ENCODE measurements around the gene RPN2. TPM values are rescaled to one million over a fixed set of nuclear protein-coding genes. Genes with fewer than 3 reads are reported as not detected.

The RPN2 gene
- polyA plus RNA-seq, 4 donors, result 32.9 to 208 (median 123) TPM

DNA sequence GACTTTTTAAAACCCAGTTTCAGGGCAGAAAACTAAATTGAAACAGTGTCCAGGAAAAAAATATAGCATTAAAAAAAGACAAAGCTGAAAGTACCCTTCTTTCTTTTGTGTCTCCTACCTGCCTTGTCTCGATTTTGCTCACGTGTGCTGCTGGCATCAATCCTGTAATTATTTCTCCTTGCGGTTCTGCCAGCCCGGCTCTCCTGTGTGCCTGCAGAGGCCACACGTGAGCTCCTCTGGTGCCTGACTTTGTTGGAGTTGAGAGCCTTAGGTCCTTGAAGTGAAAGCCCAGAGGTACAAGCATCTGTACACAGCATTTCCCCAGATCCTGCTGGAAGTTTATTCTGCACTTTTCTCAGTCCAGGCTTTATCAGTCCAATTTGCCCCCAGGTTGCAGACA, 46.0 kb downstream of the RPN2 start:
- peaks cover 34 to 53% (median 39%) of the 10 kb centered on the region in 3 donors for H3K36me3 ChIP-seq (ENCODE audit: control insufficient read depth in 3 of 3, insufficient read depth in 2 of 3, low read depth in 1 of 3, low read length in 3 of 3)
- DNase-seq (no peak), FAIRE-seq (no peak)
- peaks cover 0 to 7% (median 0%) of the 10 kb centered on the region in 3 donors for H3K4me1 ChIP-seq (ENCODE audit: control insufficient read depth in 3 of 3, insufficient read depth in 2 of 3, low read depth in 1 of 3, low read length in 2 of 3)
- no peaks in the 10 kb centered on the region for H3K27me3 ChIP-seq (ENCODE audit: control insufficient read depth in 3 of 3, insufficient read depth in 3 of 3, low read length in 3 of 3)
- 86 to 94% (median 93%) methylated on average over 5 of the region's 5 CpGs for WGBS, 3 donors
- H3K9me3 ChIP-seq (ENCODE audit: control insufficient read depth in 2 of 2, insufficient read depth in 1 of 2, low read depth in 1 of 2, low read length in 1 of 2), result no peaks in the 10 kb centered on the region
- H3K4me3 ChIP-seq (ENCODE audit: low read depth in 1 of 3, low read length in 3 of 3), result no peak overlapping the region
- H3K27ac ChIP-seq (ENCODE audit: low read depth in 1 of 3, low read length in 2 of 3), result no peak overlapping the region

DNA sequence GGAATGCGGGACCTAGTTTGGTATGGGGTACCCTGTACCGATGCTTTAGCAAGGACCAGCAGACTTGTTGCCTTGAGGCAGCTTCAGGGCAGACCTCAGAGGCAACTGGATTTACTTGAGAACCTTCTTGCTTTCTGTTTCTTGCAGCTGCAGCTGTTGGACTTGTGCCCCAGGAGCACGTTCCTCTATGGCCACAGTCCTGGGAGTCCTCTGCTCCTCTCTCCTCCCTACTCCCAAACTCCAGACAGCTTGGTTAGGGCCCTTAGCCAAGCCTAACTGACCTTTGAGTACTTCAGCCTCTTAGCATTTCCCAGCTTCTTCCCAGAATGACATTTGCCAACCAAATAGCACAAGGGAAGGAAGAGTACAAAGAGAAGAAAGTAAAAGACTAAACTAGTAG, 47.8 kb downstream of the RPN2 start:
- DNase-seq (peak in 1 of 2 donors; percentile 7), FAIRE-seq (no peak)
- H3K27me3 ChIP-seq (ENCODE audit: control insufficient read depth in 3 of 3, insufficient read depth in 3 of 3, low read length in 3 of 3), result no peaks in the 10 kb centered on the region
- H3K4me1 ChIP-seq (ENCODE audit: control insufficient read depth in 3 of 3, insufficient read depth in 2 of 3, low read depth in 1 of 3, low read length in 2 of 3), result no peaks in the 10 kb centered on the region
- no peak overlapping the region for H3K27ac ChIP-seq (ENCODE audit: low read depth in 1 of 3, low read length in 2 of 3)
- 68 to 81% (median 74%) methylated on average over 3 of the region's 3 CpGs for WGBS, 3 donors
- peaks cover 39 to 63% (median 48%) of the 10 kb centered on the region in 3 donors for H3K36me3 ChIP-seq (ENCODE audit: control insufficient read depth in 3 of 3, insufficient read depth in 2 of 3, low read depth in 1 of 3, low read length in 3 of 3)
- no peaks in the 10 kb centered on the region for H3K9me3 ChIP-seq (ENCODE audit: control insufficient read depth in 2 of 2, insufficient read depth in 1 of 2, low read depth in 1 of 2, low read length in 1 of 2)
- no peak overlapping the region for H3K4me3 ChIP-seq (ENCODE audit: low read depth in 1 of 3, low read length in 3 of 3)

DNA sequence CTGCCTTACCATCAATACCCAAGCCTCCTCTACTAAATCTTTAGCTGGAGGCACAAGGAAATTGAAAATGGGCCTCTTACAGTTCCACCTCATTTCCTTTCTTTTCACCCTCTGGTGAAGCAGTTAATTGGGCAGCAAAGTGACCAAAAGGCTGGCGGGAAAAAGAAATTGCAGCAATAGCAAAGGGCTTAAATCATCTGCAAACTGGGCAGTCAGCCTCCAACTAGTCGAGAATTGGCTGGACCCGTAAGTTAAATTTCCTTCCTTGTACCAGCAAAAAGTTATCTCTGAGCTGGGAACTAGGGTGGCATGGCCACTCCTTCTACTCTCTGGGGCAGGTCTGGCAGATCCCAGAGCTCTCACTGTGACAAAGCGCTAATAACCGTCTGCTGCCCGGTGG, 49.0 kb downstream of the RPN2 start:
- DNase-seq, result no peak
- Histone ChIP-seq H3K27me3 (ENCODE audit: control insufficient read depth in 3 of 3, insufficient read depth in 3 of 3, low read length in 3 of 3) (no peaks in the 10 kb centered on the region), H3K36me3 (ENCODE audit: control insufficient read depth in 3 of 3, insufficient read depth in 2 of 3, low read depth in 1 of 3, low read length in 3 of 3) (peaks cover 40 to 73% (median 50%) of the 10 kb centered on the region in 3 donors), H3K9me3 (ENCODE audit: control insufficient read depth in 2 of 2, insufficient read depth in 1 of 2, low read depth in 1 of 2, low read length in 1 of 2) (no peaks in the 10 kb centered on the region), H3K4me3 (ENCODE audit: low read depth in 1 of 3, low read length in 3 of 3) (no peak overlapping the region), H3K4me1 (ENCODE audit: control insufficient read depth in 3 of 3, insufficient read depth in 2 of 3, low read depth in 1 of 3, low read length in 2 of 3) (no peaks in the 10 kb centered on the region), H3K27ac (ENCODE audit: low read depth in 1 of 3, low read length in 2 of 3) (no peak overlapping the region)
- FAIRE-seq, result no peak
- 81 to 88% (median 88%) methylated on average over 6 of the region's 6 CpGs for WGBS, 3 donors

DNA sequence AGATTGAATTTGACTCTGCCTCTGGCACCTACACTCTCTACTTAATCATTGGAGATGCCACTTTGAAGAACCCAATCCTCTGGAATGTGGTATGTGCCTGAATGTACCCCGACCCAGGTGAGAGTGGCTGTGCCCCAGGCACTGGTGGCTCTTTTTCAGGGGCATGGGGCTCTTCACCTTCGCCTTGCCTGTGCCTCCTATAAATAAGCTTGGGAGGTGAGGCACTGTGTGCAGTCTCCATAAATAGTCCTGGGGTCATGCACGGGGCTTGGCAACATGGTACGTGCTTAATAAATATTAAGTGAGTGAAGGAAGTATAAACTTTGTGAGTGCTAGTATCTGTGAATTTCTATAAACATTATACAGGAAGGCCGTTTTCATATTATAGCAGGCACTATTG, 49.5 kb downstream of the RPN2 start:
- Histone ChIP-seq H3K27me3 (ENCODE audit: control insufficient read depth in 3 of 3, insufficient read depth in 3 of 3, low read length in 3 of 3) (no peaks in the 10 kb centered on the region), H3K4me3 (ENCODE audit: low read depth in 1 of 3, low read length in 3 of 3) (no peak overlapping the region), H3K9me3 (ENCODE audit: control insufficient read depth in 2 of 2, insufficient read depth in 1 of 2, low read depth in 1 of 2, low read length in 1 of 2) (no peaks in the 10 kb centered on the region), H3K27ac (ENCODE audit: low read depth in 1 of 3, low read length in 2 of 3) (no peak overlapping the region), H3K36me3 (ENCODE audit: control insufficient read depth in 3 of 3, insufficient read depth in 2 of 3, low read depth in 1 of 3, low read length in 3 of 3) (peaks cover 37 to 75% (median 53%) of the 10 kb centered on the region in 3 donors), H3K4me1 (ENCODE audit: control insufficient read depth in 3 of 3, insufficient read depth in 2 of 3, low read depth in 1 of 3, low read length in 2 of 3) (no peaks in the 10 kb centered on the region)
- 89 to 94% (median 93%) methylated on average over 5 of the region's 5 CpGs for WGBS, 3 donors
- FAIRE-seq (no peak), DNase-seq (no peak)

DNA sequence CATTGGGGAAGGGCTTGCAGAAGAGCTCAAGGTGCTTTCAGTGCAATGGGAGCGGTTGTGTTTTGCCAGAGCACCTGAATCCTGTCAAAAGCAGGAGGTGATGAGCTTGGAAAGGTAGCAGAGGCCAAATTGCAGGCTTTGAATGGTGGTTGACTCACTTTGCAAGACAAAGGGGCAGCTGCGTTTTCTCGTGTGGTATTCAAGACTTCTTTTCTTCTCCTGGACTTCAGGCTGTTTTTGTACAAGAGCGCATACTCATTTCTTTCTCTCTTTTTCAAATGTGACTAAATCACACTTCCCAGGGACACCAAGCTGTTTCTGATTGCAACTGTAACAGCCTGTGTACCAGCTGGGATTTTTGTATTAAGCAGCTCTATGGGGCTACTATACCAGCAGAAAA, 50.2 kb downstream of the RPN2 start:
- no peak overlapping the region for H3K4me3 ChIP-seq (ENCODE audit: low read depth in 1 of 3, low read length in 3 of 3)
- H3K36me3 ChIP-seq (ENCODE audit: control insufficient read depth in 3 of 3, insufficient read depth in 2 of 3, low read depth in 1 of 3, low read length in 3 of 3), result peaks cover 37 to 72% (median 52%) of the 10 kb centered on the region in 3 donors
- no peaks in the 10 kb centered on the region for H3K27me3 ChIP-seq (ENCODE audit: control insufficient read depth in 3 of 3, insufficient read depth in 3 of 3, low read length in 3 of 3)
- FAIRE-seq, result no peak
- no peaks in the 10 kb centered on the region for H3K4me1 ChIP-seq (ENCODE audit: control insufficient read depth in 3 of 3, insufficient read depth in 2 of 3, low read depth in 1 of 3, low read length in 2 of 3)
- WGBS, 3 donors, result 95 to 96% (median 95%) methylated on average over 4 of the region's 4 CpGs
- DNase-seq, result no peak
- no peak overlapping the region for H3K27ac ChIP-seq (ENCODE audit: low read depth in 1 of 3, low read length in 2 of 3)
- H3K9me3 ChIP-seq (ENCODE audit: control insufficient read depth in 2 of 2, insufficient read depth in 1 of 2, low read depth in 1 of 2, low read length in 1 of 2), result no peaks in the 10 kb centered on the region

DNA sequence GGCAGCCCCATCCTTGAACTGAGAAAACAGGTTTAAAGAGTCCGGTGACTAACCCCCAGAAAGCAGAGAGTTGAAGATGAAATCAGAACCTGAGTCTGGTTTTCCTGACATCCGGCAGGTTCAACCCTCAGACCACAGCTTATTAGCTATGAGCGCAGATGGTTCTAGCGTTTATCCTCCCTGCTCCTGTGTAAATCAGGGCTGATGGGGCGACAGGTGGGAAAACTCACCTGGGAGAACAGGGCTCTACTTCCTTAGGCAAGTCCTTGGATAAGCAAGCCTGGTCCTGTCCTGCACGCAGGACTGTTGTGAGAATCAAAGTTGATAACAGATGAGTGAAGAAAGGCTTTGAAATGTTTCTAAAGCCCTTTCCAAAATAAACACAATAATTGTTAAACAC, 51.1 kb downstream of the RPN2 start:
- Histone ChIP-seq H3K4me1 (ENCODE audit: control insufficient read depth in 3 of 3, insufficient read depth in 2 of 3, low read depth in 1 of 3, low read length in 2 of 3) (no peaks in the 10 kb centered on the region), H3K27ac (ENCODE audit: low read depth in 1 of 3, low read length in 2 of 3) (no peak overlapping the region), H3K9me3 (ENCODE audit: control insufficient read depth in 2 of 2, insufficient read depth in 1 of 2, low read depth in 1 of 2, low read length in 1 of 2) (no peaks in the 10 kb centered on the region), H3K27me3 (ENCODE audit: control insufficient read depth in 3 of 3, insufficient read depth in 3 of 3, low read length in 3 of 3) (no peaks in the 10 kb centered on the region), H3K36me3 (ENCODE audit: control insufficient read depth in 3 of 3, insufficient read depth in 2 of 3, low read depth in 1 of 3, low read length in 3 of 3) (peaks cover 33 to 74% (median 51%) of the 10 kb centered on the region in 3 donors), H3K4me3 (ENCODE audit: low read depth in 1 of 3, low read length in 3 of 3) (no peak overlapping the region)
- no peak for FAIRE-seq
- no peak for DNase-seq
- WGBS, 3 donors, result 93 to 96% (median 94%) methylated on average over 6 of the region's 6 CpGs

DNA sequence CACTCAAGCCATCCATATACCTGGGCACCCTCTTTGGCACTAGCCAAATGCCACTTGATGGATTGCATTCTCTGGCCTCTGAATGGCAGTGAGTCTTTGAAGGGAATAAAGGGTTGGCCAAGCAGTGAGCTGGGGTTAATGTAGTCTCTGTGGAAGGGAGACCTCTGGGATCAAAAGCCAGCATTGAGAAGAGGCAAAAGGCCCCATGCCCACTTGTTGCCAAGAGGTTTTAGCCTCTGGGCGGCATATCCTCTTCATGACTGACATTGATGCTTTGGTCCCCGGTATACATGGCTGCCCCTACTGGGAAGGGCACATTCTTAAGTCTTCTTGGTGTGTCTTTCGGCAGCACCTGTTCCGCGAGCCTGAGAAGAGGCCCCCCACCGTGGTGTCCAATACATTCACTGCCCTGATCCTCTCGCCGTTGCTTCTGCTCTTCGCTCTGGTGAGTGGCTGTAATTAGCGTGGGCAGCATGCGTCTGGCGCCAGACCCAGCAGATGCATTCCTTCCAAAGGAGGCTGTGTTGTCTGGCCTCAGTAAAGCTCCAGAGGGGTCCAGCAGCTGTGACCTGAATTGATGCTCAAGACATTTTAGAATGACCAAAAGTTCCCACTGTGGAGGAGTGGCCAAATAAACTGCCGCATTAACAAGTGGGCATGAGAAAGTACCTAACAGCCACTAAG, 53.0 kb downstream of the RPN2 start:
- 93 to 96% (median 93%) methylated on average over 13 of the region's 13 CpGs for WGBS, 3 donors
- no peak for FAIRE-seq
- no peak for DNase-seq

DNA sequence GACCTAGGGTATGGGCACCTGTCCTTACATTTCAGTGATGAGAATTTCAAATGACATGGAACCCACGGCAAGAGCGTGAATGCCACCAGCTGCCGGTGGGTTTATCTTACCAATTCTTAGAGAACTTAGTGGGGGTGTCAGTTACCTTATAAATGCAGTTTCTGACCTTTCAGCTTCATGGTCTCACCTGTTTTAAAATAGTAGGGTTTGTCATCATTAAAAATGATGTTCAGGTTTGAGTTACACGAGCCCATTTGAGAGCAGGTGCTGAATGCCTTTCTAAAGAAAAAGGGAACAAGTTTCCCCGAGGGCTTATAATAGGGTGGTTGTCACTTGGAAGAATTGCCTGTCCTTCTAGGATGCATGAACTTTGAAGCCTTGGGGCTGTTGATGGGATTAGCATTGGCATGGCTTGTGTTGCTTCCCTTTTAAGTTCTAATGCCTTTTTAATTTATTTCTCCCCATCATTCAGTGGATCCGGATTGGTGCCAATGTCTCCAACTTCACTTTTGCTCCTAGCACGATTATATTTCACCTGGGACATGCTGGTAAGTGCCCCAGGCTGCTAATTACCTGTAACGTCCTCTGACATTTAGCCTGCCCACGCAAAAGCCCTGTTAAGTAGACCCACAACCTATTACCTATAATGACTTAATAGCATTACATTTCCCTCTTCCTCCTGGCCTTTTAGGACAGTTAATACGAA, 54.6 kb downstream of the RPN2 start:
- Histone ChIP-seq H3K27ac (ENCODE audit: low read depth in 1 of 3, low read length in 2 of 3) (no peak overlapping the region), H3K9me3 (ENCODE audit: control insufficient read depth in 2 of 2, insufficient read depth in 1 of 2, low read depth in 1 of 2, low read length in 1 of 2) (no peaks in the 10 kb centered on the region), H3K27me3 (ENCODE audit: control insufficient read depth in 3 of 3, insufficient read depth in 3 of 3, low read length in 3 of 3) (no peaks in the 10 kb centered on the region), H3K4me1 (ENCODE audit: control insufficient read depth in 3 of 3, insufficient read depth in 2 of 3, low read depth in 1 of 3, low read length in 2 of 3) (no peaks in the 10 kb centered on the region), H3K4me3 (ENCODE audit: low read depth in 1 of 3, low read length in 3 of 3) (no peak overlapping the region), H3K36me3 (ENCODE audit: control insufficient read depth in 3 of 3, insufficient read depth in 2 of 3, low read depth in 1 of 3, low read length in 3 of 3) (peaks cover 27 to 75% (median 57%) of the 10 kb centered on the region in 3 donors)
- 69 to 83% (median 75%) methylated on average over 10 of the region's 10 CpGs for WGBS, 3 donors
- DNase-seq, result no peak
- no peak for FAIRE-seq

More for the DNA sequence above, 53.0 kb downstream of the RPN2 start:
- Histone ChIP-seq H3K9me3 (ENCODE audit: control insufficient read depth in 2 of 2, insufficient read depth in 1 of 2, low read depth in 1 of 2, low read length in 1 of 2) (no peaks in the 10 kb centered on the region), H3K27me3 (ENCODE audit: control insufficient read depth in 3 of 3, insufficient read depth in 3 of 3, low read length in 3 of 3) (no peaks in the 10 kb centered on the region), H3K27ac (ENCODE audit: low read depth in 1 of 3, low read length in 2 of 3) (no peak overlapping the region), H3K4me3 (ENCODE audit: low read depth in 1 of 3, low read length in 3 of 3) (no peak overlapping the region), H3K36me3 (ENCODE audit: control insufficient read depth in 3 of 3, insufficient read depth in 2 of 3, low read depth in 1 of 3, low read length in 3 of 3) (peaks cover 33 to 74% (median 54%) of the 10 kb centered on the region in 3 donors), H3K4me1 (ENCODE audit: control insufficient read depth in 3 of 3, insufficient read depth in 2 of 3, low read depth in 1 of 3, low read length in 2 of 3) (no peaks in the 10 kb centered on the region)

All from small intestine (tissue), 7 donors.